Activated CD8-positive, alpha-beta T cell treated with anti-CD3 and anti-CD28 coated beads for 36 hours (primary cell): ENCODE measurements around the gene CFAP47. TPM values are rescaled to one million over a fixed set of nuclear protein-coding genes. Genes with fewer than 3 reads are reported as not detected.
"Not testable (repeated sequence)": the region's sequence is repeated elsewhere in the genome, so short reads cannot be mapped to it uniquely, and the experiment has no call there.

Source experiments
- ATAC-seq: fragments of 200-7000 bp; cut with Tn5 transposase; one replicate; pipeline ENCODE4 v1.10.0; 2021; ENCODE audit warnings: mild to moderate bottlenecking, moderate library complexity
- CTCF ChIA-PET: fragments of 350-600 bp; sonication (Branson Sonifier 250); formaldehyde crosslinking; loops from one replicate; lab custom pipeline; 2021; ENCODE audit warnings: antibody characterized with exemption; lab: Charles Lee
- POLR2A ChIA-PET: fragments of 350-600 bp; sonication (Branson Sonifier 250); formaldehyde crosslinking; loops from one replicate; lab custom pipeline; 2021; ENCODE audit warnings: antibody characterized with exemption; lab: Charles Lee
- DNase-seq: peaks from one replicate; pipeline ENCODE4 v3.0.0-alpha.2; 2020
- H3K27ac Mint-ChIP-seq: one replicate; pipeline ENCODE4 v1.8.0; 2021; ENCODE audit warnings: mild to moderate bottlenecking, mixed read lengths
- H3K27me3 Mint-ChIP-seq: one replicate; pipeline ENCODE4 v1.8.0; 2021; ENCODE audit warnings: mixed read lengths
- H3K36me3 Mint-ChIP-seq: one replicate; pipeline ENCODE4 v1.8.0; 2021; ENCODE audit warnings: low read depth, mixed read lengths
- H3K4me1 Mint-ChIP-seq: one replicate; pipeline ENCODE4 v1.8.0; 2021; ENCODE audit warnings: low read depth, mixed read lengths
- H3K4me3 Mint-ChIP-seq: one replicate; pipeline ENCODE4 v1.8.0; 2021; ENCODE audit warnings: mild to moderate bottlenecking, moderate library complexity, mixed read lengths
- H3K9me3 Mint-ChIP-seq: one replicate; pipeline ENCODE4 v1.8.0; 2021; ENCODE audit warnings: mixed read lengths
- CTCF ChIP-seq: fragments of 200-600 bp; IDR thresholded peaks from one replicate; pipeline ENCODE4 v1.8.0; 2022; ENCODE audit warnings: antibody characterized with exemption, mild to moderate bottlenecking
- intact Hi-C: fragments of 100-400 bp; cut with micrococcal nuclease; formaldehyde crosslinking; loops from one replicate; pipeline ENCODE4 v1.10.0; 2022
- total RNA-seq, 2 experiments: library from RNA; stranded (reverse); gene quantifications; one replicate each; pipeline ENCODE4 v1.2.3, GENCODE V29; 2021

CFAP47 gene
- total RNA-seq, 2 experiments from 2014 or later, result not detected

- ChIA-PET POLR2A (no interaction called here), CTCF (no interaction called here)
- Mint-ChIP-seq H3K27ac (no peak overlapping the region), H3K4me1 (no peaks in the 10 kb centered on the region), H3K36me3 (no peaks in the 10 kb centered on the region), H3K4me3 (no peak overlapping the region), H3K27me3 (no peaks in the 10 kb centered on the region), H3K9me3 (no peaks in the 10 kb centered on the region)
- intact Hi-C loops, result no loop called here
- no peak for TF ChIP-seq CTCF
- no peak for DNase-seq
- no peak for ATAC-seq
Observed at GRCh38 chrX:36083256-36083655, 163.7 kb downstream of the CFAP47 start.

- Mint-ChIP-seq H3K4me3 (no peak overlapping the region), H3K4me1 (no peaks in the 10 kb centered on the region), H3K27me3 (no peaks in the 10 kb centered on the region), H3K36me3 (no peaks in the 10 kb centered on the region), H3K9me3 (no peaks in the 10 kb centered on the region), H3K27ac (no peak overlapping the region)
- CTCF ChIA-PET, result no interaction called here
- DNase-seq (no peak), ATAC-seq (no peak)
- POLR2A ChIA-PET, result no interaction called here
- intact Hi-C loops, result no loop called here
- TF ChIP-seq CTCF, result no peak
Observed at GRCh38 chrX:36087366-36087765, 167.8 kb downstream of the CFAP47 start.

GRCh38 chrX:36088939-36089338 is 169.4 kb downstream of the CFAP47 start:
- H3K27me3 Mint-ChIP-seq, H3K36me3 Mint-ChIP-seq, H3K27ac Mint-ChIP-seq, H3K4me3 Mint-ChIP-seq, H3K9me3 Mint-ChIP-seq, POLR2A ChIA-PET, H3K4me1 Mint-ChIP-seq, DNase-seq, ATAC-seq, CTCF ChIA-PET, intact Hi-C loops: not testable (repeated sequence)

- no peak for TF ChIP-seq CTCF
- Mint-ChIP-seq H3K36me3 (no peaks in the 10 kb centered on the region), H3K9me3 (no peaks in the 10 kb centered on the region), H3K27ac (no peak overlapping the region), H3K27me3 (no peaks in the 10 kb centered on the region), H3K4me1 (no peaks in the 10 kb centered on the region), H3K4me3 (no peak overlapping the region)
- CTCF ChIA-PET, result no interaction called here
- DNase-seq, result no peak
- intact Hi-C loops, result no loop called here
- no peak for ATAC-seq
- POLR2A ChIA-PET, result no interaction called here
Observed at GRCh38 chrX:36102425-36102824, 182.9 kb downstream of the CFAP47 start.

- ATAC-seq, result no peak
- intact Hi-C loops, result no loop called here
Observed at GRCh38 chrX:36116222-36116621, 196.7 kb downstream of the CFAP47 start.

More at GRCh38 chrX:36116222-36116621, 196.7 kb downstream of the CFAP47 start:
- H3K27ac Mint-ChIP-seq, result no peak overlapping the region
- H3K36me3 Mint-ChIP-seq, result no peaks in the 10 kb centered on the region
- no peak for TF ChIP-seq CTCF
- ChIA-PET POLR2A (no interaction called here), CTCF (no interaction called here)
- no peak for DNase-seq
- H3K4me3 Mint-ChIP-seq, result no peak overlapping the region
- H3K27me3 Mint-ChIP-seq, result no peaks in the 10 kb centered on the region
- H3K4me1 Mint-ChIP-seq, result no peaks in the 10 kb centered on the region
- H3K9me3 Mint-ChIP-seq, result no peaks in the 10 kb centered on the region
